T-helper 2 cell (primary cell): ENCODE measurements around the gene AFTPH.

ENCODE experiments used
- DNase-seq, 5 experiments: peaks; one replicate each; pipeline versions ENCODE4 v3.0.0 to v3.0.0-alpha.2; 2012 to 2022

Gene AFTPH

GRCh38 chr2:64615192-64615763 lies 91.2 kb downstream of the AFTPH start:
- no peak for DNase-seq

GRCh38 chr2:64615844-64616536 lies 91.9 kb downstream of the AFTPH start:
- no peak for DNase-seq

GRCh38 chr2:64617631-64618151 lies 93.6 kb downstream of the AFTPH start:
- DNase-seq: no peak

GRCh38 chr2:64620661-64621060 lies 96.5 kb downstream of the AFTPH start:
- no peak for DNase-seq

GRCh38 chr2:64622443-64623241 lies 98.5 kb downstream of the AFTPH start:
- DNase-seq: no peak

- DNase-seq: no peak
These were observed 99.2 kb downstream of the AFTPH start for GRCh38 chr2:64623242-64623850.

- no peak for DNase-seq
These were observed 100.0 kb downstream of the AFTPH start for GRCh38 chr2:64624108-64624610.

- DNase-seq: no peak
These were observed 100.7 kb downstream of the AFTPH start for GRCh38 chr2:64624862-64625261.

- DNase-seq: no peak
These were observed 101.4 kb downstream of the AFTPH start for GRCh38 chr2:64625299-64626145.

GRCh38 chr2:64626146-64626809 lies 102.2 kb downstream of the AFTPH start:
- DNase-seq: no peak

GRCh38 chr2:64626963-64627760 lies 103.0 kb downstream of the AFTPH start:
- DNase-seq: no peak

GRCh38 chr2:64627860-64628841 lies 104.0 kb downstream of the AFTPH start:
- no peak for DNase-seq

GRCh38 chr2:64629329-64629781 lies 105.2 kb downstream of the AFTPH start:
- no peak for DNase-seq

GRCh38 chr2:64629875-64630274 lies 105.7 kb downstream of the AFTPH start:
- no peak for DNase-seq

GRCh38 chr2:64630752-64631151 lies 106.6 kb downstream of the AFTPH start:
- DNase-seq: no peak

- DNase-seq: no peak
These were observed 107.6 kb downstream of the AFTPH start for GRCh38 chr2:64631771-64632170.

- DNase-seq: no peak
These were observed 109.0 kb downstream of the AFTPH start for GRCh38 chr2:64632835-64633819.
